Amniotic stem cell (primary cell): ENCODE measurements around the gene JMJD1C.
"Not testable (repeated sequence)": the region's sequence is repeated elsewhere in the genome, so short reads cannot be mapped to it uniquely, and the experiment has no call there.

Experiments
- DNase-seq: peaks from one replicate; lab custom pipeline; 2025; lab: John Stamatoyannopoulos, UW

The JMJD1C gene

DNA sequence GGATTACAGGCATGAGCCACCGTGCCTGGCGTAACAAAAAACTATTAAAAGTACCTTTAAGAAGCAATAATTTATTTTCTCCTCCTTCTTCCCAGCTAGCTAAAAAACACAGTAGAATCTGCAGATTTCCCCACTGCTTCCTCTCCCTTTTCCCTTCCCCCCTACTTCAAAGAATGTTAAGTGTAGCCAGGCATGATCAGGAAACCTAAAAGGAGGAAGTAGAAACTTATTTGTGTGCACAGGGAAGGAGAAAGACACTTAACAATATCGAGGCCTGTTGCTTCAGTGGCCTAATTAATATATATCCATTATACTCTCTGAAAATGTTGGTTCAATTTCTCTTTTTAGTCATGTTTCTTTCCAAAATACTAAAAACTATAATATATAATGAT, 204.9 kb downstream of the JMJD1C start:
- DNase-seq, result no peak

DNA sequence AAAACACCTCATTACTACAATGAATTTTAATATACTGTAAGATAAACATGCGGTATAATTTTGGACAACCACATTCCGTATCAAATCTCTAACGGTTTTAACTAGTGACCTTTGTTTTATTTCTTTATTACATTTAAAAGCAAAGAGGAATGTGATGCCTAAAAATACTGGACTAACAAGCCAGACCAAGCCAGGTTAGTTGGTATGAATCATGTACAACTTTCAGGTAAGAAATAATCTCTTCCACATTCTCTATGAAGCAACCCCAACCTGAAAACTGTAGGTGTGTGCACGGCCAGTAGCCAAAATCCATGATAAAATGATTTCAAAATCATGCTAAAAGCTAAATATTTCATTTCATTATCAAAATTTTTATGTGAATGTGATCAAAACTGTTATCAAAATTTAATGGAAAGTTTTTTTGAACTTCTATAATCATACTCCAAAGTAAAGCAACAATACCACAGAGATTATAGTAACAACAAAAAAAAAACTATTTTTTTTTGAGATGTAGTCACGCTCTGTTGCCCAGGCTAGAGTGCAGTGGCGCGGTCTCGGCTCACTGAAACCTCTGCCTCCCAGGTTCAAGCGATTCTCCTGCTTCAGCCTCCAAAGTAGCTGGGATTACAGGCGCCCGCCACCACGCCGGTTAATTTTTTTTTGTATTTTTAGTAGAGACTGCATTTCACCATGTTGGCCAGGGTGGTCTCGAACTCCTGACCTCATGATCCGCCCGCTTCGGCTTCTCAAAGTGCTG, 205.5 kb downstream of the JMJD1C start:
- no peak for DNase-seq

DNA sequence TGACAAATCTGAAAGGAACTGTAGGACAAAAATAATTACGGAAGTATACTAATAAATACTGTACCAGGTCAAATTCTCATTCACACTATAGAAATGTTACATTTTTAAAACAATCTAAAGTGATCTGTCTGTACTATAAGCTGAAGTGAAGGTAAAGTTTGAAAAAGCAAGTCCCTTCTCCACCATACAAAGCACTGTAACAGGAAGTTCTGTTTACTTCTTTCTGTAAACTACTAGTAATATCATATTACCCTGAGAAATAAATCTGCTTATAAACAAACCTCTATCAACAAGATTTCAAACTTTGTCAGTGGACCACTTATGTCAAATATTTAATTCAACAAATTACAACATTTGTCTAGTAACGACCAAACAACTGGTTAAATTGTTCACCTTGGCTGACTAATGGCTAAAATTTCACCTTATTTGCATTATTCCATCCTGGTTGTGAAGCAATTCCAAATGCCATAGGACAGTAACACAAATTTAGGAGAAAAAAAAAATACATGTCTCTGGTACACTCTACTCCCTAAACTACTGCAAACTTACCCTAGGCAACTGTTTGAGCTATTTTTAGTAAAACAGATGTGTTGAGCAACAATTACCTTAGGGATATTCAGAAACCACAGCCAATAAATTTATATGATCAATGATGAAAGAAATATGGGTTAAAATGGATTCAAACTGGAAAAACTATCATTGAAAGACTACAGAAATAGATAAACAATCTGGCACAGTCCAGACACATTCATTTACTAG, 206.7 kb downstream of the JMJD1C start:
- no peak for DNase-seq

DNA sequence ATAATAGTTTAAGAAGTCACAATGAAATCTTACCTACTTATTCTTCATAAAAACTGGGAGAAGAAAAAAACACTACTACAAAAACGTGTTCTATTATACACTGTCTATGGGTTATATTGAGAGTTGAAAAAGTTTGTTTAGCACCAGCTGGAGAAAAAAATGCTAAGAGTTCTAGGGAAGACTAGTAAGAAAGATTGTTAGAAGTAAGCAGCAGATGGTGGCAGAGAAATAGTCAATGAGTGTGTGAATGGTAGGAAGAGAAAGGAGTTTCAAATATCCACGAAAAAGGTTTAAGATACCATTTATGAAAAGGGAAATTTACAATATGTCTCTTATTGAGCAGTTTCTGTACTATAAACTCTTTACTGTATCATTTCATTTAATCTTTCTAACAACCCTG, 208.0 kb downstream of the JMJD1C start:
- DNase-seq, result no peak

DNA sequence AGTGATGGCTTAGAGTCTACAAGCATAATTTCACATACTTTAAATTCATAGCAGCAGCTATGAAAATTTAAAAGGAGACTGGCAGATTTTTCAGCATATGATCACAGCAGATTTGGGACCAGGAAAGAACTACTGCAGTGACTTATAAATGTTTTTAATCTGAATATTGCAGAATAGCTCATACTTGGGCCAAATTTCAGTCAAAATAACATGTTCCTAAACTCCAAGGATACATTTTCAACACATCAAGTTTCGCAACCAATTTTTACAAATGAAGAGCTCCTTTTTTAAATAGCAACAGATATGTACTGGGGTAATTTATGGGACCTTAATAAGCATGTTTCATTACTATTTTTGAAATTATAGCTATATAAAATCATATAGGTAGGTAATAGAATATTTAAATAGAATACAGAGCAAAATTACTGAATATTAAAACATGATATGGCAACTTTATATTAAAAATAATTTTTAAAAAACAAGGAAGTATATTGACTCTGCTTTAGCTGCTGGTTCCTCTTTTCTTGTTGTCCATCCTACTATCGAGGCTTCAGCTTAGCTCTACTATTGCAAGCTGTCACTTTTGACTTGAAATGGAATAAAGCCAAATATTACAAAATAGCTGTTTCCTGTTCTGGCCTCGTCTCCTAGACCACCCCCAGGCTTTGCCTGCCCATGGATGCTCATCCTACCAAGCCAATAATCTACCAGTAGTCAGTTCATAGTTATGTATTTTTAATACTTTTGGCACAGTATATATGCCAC, 209.6 kb downstream of the JMJD1C start:
- no peak for DNase-seq

DNA sequence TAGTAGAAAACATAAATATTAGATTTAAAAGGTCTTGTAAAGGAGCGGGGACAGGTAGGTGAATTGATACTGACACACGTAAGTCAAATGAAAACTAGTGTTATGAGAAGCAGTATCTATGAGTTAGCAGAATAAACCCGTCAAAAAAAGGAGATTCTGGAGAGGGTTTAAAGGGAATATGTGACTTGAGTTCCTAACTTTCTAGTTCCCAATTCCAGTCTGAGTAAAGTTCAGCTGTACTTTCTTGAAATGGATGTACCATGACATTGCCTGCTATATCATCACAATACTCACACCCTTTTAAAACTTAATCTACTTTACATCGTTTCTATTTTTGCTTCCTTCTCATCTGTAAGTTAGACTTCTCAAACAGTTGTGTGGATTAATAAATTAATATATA, 210.5 kb downstream of the JMJD1C start:
- no peak for DNase-seq

DNA sequence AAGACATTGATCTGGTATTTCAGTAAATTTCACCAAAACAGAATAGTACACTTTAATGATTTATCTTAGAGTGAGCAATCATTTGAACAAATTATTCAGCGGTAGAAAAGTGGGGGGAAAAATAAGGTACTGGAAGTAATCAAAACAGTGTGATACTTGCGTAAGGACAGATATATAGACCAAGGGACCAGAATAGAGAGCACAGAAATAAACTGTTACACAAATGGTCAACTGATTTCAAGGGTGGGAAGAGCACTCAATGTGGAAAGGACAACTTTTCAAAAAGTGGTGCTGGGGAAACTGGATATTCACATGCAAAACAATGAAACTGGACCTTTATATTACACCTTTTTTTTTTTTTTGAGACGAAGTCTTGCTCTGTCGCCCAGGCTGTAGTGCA, 212.7 kb downstream of the JMJD1C start:
- no peak for DNase-seq

DNA sequence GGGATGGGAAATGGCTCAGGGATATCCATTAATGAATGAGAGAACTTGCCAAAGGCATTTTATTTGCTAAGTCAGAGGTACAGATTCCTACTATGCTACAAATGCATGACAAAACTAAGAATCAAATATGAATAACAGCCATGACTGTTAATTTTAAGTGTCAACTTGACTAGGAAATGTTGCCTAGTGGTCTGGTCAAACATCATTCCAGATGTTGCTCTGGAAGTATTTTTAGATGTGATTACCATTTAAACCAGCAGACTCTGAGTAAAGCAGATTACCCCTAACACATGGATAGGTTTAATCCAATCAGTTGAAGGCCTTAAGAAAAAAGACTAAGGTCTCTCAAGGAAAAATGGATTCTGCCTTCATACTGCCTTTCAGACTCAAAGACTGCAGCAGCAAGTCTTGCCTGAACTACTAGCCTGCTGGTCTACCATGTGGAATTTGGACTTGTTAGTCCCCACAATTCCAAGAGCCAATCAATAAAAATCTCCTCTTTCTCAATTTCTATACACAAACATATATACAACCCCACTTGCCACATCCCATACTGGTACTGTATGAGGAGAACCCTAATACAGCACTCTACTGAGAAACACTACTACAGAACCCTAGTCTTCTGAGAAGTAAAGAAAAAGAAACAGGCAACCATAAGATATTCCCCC, 213.5 kb downstream of the JMJD1C start:
- no peak for DNase-seq

DNA sequence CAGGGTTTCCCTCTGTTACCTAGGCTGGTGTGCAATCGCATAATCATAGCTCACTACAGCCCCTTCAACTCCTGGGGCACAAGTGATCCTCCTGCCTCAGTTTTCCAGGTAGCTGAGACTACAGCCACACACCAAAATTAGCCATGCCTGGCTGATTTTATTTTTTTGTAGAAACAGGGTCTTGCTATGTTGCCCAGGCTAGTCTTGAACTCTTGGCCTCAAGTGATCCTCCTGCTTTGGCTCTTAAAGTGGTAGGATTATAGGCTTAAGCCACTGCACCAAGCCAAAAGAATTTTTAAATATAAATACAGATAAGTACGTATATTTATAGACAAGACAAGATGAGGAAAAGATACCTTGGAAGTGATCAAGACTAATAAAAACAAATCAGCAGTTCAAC, 215.7 kb downstream of the JMJD1C start:
- DNase-seq, result no peak

DNA sequence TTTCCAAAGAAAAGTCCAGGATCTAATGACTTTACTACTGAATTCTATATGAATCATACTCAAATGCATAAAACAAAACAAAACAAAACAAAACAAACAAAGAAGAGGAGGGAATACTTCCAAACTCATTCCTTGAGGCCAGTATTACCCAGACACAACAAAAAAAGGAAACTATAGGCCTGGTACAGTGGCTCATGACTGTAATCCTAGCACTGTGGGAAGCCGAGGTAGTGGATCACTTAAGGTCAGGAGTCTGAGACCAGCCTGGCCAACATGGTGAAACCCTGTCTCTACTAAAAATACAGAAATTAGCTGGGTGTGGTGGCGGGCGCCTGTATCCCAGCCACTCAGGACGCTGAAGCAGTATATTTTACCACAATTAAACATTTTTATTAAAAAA, 218.0 kb downstream of the JMJD1C start:
- DNase-seq, result no peak

DNA sequence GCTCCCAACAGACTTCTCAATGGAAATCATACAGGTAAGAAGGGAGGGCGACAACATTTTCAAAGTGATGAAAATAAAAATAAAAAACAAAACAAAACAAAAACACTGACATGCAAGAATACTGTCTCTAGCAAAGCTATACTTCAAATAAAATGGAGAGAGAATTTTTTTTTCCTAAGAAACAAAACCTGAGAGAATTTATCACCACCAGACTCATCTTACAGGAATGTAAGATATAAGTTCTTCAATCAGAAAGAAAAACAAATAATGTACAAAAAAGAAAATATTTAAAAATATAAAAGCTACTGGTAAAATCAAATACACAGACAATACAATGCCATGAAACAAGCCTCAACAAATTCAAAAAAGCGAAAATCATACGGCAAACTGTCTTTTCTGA, 219.4 kb downstream of the JMJD1C start:
- DNase-seq, result no peak

DNA sequence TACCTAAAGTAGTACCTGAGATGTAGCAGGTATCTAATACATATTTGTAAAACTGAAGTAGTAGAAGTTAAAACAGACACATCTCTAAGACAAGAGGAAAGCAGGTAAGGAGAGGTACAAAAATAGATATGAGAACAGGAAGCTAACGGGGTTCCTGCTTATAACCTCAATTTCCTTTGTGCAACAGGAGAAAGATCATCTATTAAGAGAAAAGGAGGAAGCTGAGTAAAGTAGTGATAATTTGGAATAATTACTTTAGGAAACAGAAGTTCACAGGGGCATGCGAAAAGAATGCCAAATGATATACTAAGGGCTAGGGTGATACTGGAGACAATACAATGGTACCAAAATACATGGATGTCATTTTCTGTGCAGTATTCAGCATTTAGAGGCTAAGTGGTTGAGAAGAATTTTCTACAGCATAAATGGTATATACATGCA, 223.9 kb downstream of the JMJD1C start:
- DNase-seq, result no peak

DNA sequence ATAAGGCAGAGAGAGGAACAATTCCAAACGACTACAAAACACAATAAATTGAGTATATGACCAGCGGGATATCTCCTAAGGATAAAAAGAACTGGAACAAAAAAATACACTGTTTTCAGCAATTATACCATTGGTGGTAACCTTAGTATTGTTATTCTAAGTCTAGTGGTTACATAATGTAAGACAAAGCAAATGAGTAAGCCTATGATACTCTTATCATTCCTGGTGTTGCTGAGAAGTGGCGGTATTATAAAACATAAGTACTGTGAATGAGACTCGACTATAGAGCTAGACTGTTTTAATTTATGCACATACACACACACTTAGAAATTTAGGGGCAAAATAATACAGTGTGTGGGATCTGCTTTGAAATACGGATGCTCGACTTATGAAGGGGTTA, 225.0 kb downstream of the JMJD1C start:
- no peak for DNase-seq

DNA sequence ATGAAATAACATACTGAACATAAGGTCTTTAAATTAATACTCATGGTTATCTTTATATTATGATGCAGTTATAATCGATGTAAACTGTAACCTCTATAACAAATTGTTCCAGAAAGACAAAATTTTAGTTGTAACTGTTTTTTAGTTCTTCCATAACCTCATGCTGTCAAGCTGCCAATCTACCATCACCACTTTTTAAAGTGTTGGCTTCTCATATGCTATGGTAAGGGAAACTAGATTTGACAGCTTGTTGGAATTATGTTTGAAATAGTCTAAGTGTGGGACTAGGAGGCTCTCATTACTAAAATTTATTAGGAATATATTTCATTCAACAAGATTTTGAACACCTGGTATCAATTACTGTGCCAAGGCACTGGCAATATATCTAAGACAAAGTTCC, 227.3 kb downstream of the JMJD1C start:
- DNase-seq, result no peak

DNA sequence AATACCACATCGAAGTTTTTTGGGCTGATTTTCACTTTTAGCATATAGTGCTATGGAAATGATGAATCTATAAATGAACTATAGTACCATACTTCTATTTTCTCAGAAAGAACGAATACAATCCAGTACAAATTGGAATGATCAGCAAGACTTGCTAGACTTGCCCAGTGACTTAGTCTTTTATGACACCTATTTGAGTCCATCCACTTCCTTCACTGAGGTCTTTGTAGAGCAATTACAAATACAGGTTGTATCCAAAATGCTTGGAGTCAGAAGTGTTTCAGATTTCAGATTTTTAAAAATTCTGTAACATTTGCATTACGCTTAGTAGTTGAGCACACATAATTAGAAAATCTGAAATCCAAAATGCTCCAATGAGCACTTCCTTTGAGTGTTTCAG, 228.4 kb downstream of the JMJD1C start:
- DNase-seq, result no peak

DNA sequence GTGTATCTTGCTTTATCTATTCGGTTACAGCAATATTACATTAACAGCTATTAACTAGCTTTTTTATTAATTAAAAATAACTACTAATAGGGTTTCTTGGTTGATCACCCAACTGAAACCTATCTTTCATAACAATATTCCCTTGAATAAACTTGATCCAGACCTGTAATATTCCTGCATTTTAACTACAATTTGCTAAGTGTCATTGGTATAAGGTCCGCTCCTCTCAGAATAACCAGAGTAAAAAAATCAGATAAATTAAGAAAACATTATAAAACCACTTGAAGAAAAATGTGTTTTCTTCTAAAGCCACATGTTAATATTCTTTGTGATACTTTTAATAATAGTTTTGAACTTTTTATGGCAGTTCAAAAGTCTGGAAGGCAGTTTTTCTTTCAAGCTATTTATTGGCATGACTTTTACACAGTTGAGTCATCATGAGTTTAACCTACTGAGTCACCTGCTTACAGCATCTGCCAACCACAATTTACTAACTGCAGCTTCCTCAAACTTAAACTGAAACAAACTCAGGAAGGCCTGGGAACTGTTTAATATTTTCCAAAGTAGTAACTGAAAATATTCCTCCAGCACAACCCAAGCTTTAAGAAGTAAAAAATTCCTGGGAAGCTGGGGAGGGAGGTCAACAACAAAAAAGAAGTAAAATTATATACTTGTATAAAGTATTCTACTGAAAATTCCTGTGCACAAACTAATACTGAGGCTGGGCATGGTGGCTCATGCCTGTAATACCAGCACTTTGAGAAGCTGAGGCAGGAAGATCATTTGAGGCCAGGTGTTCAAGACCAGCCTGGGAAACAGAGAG, 229.5 kb downstream of the JMJD1C start:
- peak; percentile 70 for DNase-seq

DNA sequence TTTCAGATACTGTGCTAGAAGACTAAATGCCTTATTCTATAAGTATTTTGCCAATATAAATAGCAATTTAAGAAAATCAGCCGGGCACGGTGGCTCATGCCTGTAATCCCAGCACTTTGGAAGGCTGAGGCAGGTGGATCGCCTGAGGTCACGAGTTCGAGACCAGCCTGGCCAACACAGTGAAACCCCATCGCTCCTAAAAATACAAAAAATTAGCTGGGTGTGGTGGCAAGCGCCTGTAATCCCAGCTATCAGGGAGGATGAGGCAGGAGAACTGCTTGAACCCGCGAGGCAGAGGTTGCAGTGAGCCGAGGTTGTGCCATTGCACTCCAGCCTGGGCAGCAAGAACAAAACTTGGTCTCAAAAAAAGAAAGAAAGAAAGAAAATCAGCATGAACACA, 230.6 kb downstream of the JMJD1C start:
- DNase-seq, result not testable (repeated sequence)

DNA sequence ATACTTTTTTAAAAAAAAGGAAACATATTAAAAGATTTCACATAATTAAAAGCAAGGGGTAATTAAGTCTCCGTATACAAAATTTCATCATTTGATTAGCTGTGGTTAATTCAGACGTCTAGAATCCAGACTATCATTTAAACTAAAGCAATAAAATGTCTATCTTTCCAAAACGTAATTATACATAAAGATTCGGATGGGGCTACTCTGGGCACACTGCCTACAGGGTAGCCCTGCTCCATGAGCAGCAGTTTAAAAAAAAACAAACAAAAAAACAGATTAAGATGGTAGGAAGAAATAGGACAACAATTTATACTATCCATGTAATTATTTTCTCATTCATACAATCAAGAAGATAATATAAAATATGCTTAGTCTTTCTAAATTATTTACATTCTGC, 236.6 kb downstream of the JMJD1C start:
- DNase-seq, result no peak

DNA sequence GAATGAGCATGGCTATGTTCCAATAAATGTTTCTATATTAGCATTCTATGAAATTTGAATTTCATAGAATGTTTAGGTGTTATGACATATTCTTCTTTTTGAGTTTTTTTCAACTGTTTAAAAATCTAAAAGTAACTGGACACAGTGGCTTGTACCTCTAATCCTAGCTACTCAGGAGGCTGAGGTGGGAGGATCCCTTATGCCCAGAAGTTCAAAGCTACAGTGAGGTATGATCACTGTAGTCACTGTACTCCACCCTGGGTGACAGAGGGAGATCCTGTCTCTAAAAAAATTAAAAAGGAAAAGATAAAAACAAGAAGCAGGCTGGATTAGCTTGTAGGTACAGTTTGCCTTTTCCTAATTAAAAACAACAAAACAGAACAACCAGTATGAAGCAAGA, 237.5 kb downstream of the JMJD1C start:
- no peak for DNase-seq

DNA sequence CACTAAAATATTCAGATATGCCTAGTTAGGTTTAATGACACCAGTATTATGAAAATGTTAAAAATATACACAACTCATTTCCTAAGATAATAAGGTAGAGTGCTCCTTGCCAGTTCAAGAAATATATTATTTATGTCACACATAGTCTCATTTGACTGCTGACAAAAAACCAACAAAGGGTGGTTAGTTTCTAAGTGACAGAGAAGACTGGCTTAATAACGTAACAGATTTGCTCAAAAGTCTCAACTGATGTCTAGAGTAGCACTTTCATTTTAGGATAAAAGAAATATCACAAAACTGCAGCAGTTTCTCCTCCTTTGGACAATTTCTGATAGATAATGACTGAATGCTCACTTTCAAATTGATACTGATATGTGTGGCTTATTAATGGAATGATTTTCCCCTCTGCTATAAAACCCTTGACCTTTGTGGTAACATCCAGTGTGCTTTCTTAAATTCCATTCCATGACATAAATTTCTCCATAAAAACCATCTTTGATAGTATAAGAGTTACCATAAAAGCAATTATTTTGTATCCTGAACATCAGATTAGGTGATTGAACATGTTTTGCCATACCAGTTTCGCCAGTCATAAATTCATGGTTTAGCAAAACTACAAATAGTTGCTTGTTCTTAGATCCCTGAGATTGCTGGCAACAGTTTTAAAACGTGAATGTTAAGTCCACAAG, 238.4 kb downstream of the JMJD1C start:
- no peak for DNase-seq

DNA sequence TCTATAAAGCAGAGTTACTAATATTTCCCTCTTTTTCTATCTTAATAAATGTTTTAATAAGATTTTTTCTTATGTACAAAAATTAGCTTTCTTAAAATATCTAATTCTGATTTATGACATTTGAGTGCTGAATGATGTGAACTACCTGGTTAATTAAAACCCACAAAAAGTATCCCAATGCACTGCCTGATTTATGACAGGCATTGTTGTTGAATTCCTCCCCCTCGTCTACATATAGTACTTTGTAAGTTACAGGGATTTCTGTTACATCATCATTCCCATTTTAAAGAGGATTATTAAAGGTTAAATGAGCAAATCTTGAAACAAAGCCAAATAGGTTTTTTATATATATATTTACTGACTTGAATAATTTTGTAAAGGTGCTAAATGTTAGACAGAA, 241.5 kb downstream of the JMJD1C start:
- no peak for DNase-seq
